Uterus (tissue), 2 donors: ENCODE results near the gene ARX.

Source experiments
- POLR2A ChIP-seq, 2 donors: fragments of 450-650 bp; IDR thresholded peaks; one replicate each; pipeline ENCODE4 v1.6.1; 2016; ENCODE audit warnings: antibody characterized with exemption in 2 of 2, mild to moderate bottlenecking in 1 of 2, moderate library complexity in 1 of 2
- TF ChIP-seq, protein P1 (sequence below), 4 experiments: fragments of 200-600 bp in 2 of 4; fragments of 450-650 bp in 2 of 4; sonication (generic) in 2 of 4; IDR thresholded peaks; one replicate each; pipeline ENCODE4 v1.5.1; 2016 to 2019; ENCODE audit warnings: antibody characterized with exemption in 4 of 4, mild to moderate bottlenecking in 2 of 4, moderate library complexity in 1 of 4

DNA sequence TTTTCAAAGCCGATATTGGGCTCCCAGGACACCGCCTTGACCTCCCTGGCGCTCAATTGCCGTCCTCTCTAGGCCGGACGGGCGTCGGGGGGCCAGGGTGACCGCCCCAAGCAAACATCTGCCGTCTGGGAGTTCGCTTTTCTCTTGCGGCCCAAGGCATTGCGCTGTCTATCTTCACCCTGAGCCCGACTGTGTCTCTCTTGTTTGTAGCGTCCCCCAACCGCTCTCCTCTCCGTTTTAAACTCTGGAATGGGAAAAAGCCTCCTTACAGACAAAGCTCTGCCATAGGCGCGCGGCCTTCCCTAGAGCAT lies 551 bp upstream of the ARX start:
- TF ChIP-seq, protein P1, sequence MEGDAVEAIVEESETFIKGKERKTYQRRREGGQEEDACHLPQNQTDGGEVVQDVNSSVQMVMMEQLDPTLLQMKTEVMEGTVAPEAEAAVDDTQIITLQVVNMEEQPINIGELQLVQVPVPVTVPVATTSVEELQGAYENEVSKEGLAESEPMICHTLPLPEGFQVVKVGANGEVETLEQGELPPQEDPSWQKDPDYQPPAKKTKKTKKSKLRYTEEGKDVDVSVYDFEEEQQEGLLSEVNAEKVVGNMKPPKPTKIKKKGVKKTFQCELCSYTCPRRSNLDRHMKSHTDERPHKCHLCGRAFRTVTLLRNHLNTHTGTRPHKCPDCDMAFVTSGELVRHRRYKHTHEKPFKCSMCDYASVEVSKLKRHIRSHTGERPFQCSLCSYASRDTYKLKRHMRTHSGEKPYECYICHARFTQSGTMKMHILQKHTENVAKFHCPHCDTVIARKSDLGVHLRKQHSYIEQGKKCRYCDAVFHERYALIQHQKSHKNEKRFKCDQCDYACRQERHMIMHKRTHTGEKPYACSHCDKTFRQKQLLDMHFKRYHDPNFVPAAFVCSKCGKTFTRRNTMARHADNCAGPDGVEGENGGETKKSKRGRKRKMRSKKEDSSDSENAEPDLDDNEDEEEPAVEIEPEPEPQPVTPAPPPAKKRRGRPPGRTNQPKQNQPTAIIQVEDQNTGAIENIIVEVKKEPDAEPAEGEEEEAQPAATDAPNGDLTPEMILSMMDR (IDR thresholded peaks at IDR 0.05): no peak
- TF ChIP-seq POLR2A (IDR thresholded peaks at IDR 0.05): no peak
